Liver (tissue), 3 donors: Measurements from ENCODE around the gene TRIM4.
"Not testable (repeated sequence)": the region's sequence is repeated elsewhere in the genome, so short reads cannot be mapped to it uniquely, and the experiment has no call there.

ENCODE experiments used
- CTCF ChIP-seq: fragments of 150-350 bp; IDR thresholded peaks from 2 replicates; pipeline ENCODE4 v1.5.1; 2017; ENCODE audit warnings: improper control_type of control experiment, low read depth, low read length; ENCODE audit not compliant: missing input control
- EGR1 ChIP-seq, 2 donors: IDR thresholded peaks; 2 replicates each; pipeline ENCODE4 v1.6.1; 2016 to 2018; ENCODE audit warnings: antibody characterized with exemption in 2 of 2, low read depth in 2 of 2
- FOXA1 ChIP-seq: IDR thresholded peaks from 2 replicates; pipeline ENCODE4 v1.6.1; 2016; ENCODE audit warnings: antibody characterized with exemption
- FOXA2 ChIP-seq: IDR thresholded peaks from 2 replicates; pipeline ENCODE4 v1.6.1; 2016; ENCODE audit warnings: antibody characterized with exemption
- NR2F2 ChIP-seq: IDR thresholded peaks from 2 replicates; pipeline ENCODE4 v1.6.1; 2016; ENCODE audit warnings: antibody characterized with exemption
- REST ChIP-seq: IDR thresholded peaks from 2 replicates; pipeline ENCODE4 v1.6.1; 2016; ENCODE audit warnings: antibody characterized with exemption, mild to moderate bottlenecking
- TAF1 ChIP-seq: conservative IDR thresholded peaks from 2 replicates; pipeline ENCODE4 v1.6.1; 2016; ENCODE audit warnings: antibody characterized with exemption, mild to moderate bottlenecking
- donor health status: healthy.
- donor health status: healthy.

- TF ChIP-seq REST; FOXA1; CTCF; TAF1; EGR1 (IDR thresholded peaks at IDR 0.05; ENCODE audit: low read depth in 2 of 2); NR2F2; FOXA2: not testable (repeated sequence)
These were observed 31.5 kb upstream of the TRIM4 start for GRCh38 chr7:99950819-99951218.
